GM18526 (cell line): ENCODE results near the gene SP2.

Experiments
- POLR2A ChIP-seq: IDR thresholded peaks from 3 replicates; pipeline ENCODE4 v1.6.1; 2011; ENCODE audit not compliant: insufficient read length; ENCODE audit errors: extremely low read depth

The SP2 gene

DNA sequence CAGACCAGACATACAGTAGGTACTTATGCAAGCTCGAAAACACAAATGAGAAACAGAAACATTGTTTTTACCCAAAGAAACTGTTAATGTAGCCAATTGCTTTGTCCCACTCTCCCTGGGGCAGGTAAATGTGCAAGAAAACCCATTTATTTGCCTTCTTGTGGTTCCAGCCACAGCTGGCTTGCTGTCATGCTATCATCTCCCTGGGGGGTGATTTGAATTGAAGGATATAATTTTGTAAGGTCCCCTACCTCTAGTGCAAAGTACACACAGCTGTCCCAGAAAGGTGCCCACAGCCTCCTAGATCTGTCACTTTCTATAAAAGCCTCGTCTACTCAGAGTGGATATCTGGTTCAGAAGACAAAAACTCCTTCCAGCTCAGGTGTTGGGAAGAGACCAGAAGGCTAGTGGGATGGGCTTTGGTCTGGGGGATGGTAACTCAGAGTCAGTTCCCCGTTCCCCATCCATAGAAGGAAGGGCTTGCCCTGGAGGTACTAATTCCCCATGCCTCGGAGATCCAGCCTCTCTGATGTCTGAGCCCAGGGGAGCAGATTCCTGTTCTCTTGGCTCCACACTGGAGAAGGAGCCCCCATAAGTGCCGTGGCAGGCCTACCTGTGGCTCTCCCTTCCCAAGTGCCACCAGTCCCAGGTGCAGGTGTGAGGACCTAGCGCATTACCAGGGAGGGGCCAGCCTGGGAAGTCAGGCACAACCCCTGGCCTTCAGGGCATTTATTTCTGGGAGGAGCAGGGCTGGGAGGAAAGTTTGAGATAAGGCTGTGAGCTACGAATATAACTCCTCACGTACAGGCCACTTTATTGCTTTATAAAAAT is 64.0 kb downstream of the SP2 start:
- TF ChIP-seq POLR2A = no peak

DNA sequence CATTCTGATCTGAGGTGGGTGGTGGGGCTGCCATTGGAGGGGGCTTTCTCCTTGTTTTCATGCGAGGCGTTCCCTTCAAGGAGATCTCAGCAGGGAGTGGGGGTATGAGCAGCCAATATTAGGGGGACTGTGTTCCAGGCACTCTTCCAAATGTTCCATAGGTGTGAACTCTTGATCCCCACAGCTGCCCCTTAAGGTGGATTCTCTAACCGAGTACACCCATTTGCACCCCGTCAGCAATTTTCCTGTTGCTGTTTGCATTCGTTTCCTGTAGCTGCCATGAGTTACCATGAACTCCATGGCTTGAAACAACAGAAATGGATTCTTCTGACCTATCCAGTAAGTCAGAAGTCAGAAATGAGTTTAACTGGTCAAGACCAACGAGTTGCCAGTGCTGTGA is 65.4 kb downstream of the SP2 start:
- no peak for TF ChIP-seq POLR2A

DNA sequence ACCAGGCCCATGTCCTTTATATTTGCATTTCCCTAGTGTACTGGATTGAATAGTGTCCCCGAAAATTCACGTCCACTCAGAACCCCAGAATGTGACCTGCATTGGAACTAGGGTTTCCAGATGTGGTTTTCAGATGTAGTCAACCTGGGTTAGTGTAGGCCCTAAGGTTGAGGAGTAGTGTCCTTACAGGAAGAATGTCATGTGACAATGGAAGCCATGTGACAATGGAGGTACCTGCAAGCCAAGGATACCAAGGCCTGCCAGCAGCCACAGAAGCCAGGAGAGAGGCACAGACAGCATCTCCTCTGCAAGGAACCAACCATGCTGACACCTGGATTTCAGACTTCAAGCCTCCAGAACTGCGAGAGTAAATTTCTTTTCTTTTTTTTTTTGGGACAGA is 66.9 kb downstream of the SP2 start:
- no peak for TF ChIP-seq POLR2A

DNA sequence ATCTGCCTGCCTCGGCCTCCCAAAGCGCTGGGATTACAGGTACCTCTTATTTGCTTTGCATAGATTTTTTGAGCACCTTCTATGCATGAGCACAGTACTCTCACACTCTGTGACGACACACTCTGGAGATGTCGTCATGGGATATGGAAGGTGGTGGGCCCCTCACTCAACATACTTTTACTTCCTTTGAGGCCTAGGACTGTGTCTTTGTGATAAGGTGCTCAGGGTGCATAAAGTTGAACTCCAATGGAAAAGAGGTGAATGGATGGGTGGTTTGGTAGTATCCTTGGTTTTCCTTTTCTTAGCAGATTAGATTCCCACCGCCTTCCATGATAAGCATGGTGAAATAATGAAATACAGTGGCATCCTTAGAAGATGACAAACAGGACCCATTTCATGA is 68.8 kb downstream of the SP2 start:
- no peak for TF ChIP-seq POLR2A

DNA sequence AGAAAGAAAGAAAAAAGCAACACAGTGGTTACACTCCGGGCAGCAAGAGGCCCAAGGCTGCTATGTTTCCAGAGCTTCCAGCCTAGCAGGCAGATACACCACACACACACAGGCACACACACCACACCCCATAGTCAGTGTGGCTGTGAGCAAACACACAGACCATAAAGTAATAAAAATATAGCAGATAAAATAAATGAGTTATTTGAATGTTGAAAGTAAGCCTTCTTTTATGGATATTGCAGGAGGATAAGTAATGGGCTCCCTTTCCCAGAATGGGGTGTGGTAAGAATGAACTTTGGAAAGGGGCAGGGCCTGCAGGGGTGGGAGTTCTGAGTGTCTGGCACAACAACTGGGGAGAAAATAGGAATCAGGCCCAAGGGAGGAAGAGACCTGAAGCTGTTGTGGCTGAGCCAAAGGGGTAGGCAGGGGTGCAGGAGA is 70.1 kb downstream of the SP2 start:
- no peak for TF ChIP-seq POLR2A

DNA sequence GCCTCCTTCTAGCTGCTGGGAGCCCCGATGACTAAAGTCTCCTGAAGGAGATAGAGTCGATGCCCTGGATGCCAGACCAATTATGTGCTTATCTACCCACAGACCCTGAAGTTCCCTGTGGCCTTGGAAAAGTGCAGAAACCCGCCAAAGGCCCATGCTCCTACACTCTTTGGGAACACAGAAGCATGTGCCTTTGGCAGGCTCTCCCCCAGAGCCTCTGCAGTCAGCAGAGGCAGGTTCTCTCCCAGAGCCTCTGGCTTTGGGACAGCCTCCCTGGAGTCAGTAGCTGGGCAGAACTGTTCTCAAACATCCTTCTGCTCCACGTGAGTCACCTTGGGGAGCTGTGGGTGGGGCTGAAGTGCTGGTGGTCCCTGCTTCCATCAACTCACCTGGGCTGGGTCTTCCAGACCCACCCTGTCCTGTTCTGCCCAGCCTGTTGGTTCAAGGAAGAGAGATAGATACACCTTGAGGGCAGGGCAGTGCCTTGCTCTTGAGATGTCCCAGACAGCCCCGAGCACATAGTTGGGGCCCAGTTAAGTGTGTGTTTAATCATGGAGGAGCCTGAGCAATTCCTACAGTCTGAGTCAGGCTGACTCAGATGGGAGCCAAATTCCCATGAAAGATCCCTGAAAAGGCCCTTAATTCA is 71.7 kb downstream of the SP2 start:
- no peak for TF ChIP-seq POLR2A

DNA sequence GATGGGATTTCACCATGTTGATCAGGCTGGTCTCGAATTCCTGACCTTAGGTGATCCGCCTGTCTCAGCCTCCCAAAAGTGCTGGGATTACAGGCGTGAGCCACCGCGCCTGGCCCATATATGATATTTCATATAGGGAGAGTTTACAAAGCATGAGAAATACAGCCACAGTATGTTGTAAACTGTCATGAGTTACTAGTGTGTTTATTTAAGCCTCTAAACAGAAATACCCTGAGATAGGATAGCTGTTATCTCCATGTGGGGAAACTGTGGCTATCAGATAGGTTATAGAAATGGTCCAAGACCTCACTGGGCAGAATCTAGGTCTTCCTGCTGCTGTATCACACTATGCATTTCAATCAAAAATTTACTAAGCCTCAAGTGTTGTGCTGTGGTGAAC is 72.8 kb downstream of the SP2 start:
- no peak for TF ChIP-seq POLR2A

DNA sequence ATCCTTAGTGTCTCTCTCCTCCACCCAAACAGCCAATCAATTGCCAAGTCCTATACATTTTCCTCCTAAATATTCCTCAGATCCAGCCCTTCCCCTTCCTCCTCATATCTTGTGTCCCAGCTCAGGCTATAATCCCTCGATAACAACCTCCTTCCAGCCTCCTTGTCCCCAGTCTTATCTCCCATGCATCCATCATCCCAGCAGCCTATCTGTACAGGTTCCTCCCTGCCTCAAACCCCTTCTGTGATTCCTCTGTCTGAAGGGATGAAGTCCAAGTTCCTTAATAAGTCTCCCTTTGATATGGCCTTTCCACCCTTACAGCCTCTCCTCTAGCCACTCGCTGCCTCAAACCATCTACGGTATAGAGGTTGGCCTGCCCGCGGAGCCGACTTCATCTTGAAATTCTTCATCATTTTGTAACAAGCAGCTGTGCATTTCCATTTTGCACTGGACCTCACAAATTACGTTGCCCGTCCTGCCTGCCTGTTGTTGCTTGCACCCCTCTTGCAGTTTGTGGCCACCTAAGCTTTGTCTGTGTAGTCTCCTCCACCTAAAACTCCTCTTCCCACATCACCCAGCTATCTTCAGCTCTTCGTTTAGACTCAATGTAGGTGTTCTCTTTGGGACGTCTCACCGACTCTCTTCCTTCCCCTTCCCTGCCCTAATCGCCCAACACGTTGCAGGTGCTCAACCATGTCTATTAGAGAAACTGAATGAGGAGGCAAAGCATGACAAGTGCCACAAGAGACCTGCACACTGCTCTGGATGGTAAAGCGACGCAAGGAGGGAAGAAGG is 74.1 kb downstream of the SP2 start:
- no peak for TF ChIP-seq POLR2A

- TF ChIP-seq POLR2A = peak; percentile 90
These were observed 74.9 kb downstream of the SP2 start, which contains the start of gene CDK5RAP3 for GRCh38 chr17:47970725-47971499. Gene CDK5RAP3, plus strand, starts transcription at chr17:47971113. Its CDS starts 34 bp downstream, at chr17:47971147.

GRCh38 chr17:47973541-47973940 is 77.5 kb downstream of the SP2 start:
- TF ChIP-seq POLR2A = no peak

GRCh38 chr17:47975189-47975822 is 79.3 kb downstream of the SP2 start:
- no peak for TF ChIP-seq POLR2A

GRCh38 chr17:47975823-47976205 is 79.8 kb downstream of the SP2 start:
- no peak for TF ChIP-seq POLR2A

- no peak for TF ChIP-seq POLR2A
These were observed 82.3 kb downstream of the SP2 start for GRCh38 chr17:47978324-47978723.
